H9 (cell line): ENCODE data around the gene BCAR1. TPM values are rescaled to one million over a fixed set of nuclear protein-coding genes. Genes with fewer than 3 reads are reported as not detected.

Experiments
- DNase-seq: peaks from one replicate; pipeline ENCODE4 v3.0.0-alpha.2; 2017
- H2AFZ ChIP-seq: one replicate; pipeline ENCODE4 v1.6.1; 2013; ENCODE audit warnings: mild to moderate bottlenecking, low read length, control low read depth, moderate library complexity
- H2AK5ac ChIP-seq: 2 replicates; pipeline ENCODE4 v1.6.1; 2013; ENCODE audit warnings: low read length, control low read depth, mixed read lengths; ENCODE audit not compliant: insufficient read length
- H2BK120ac ChIP-seq: one replicate; pipeline ENCODE4 v1.6.1; 2013; ENCODE audit warnings: low read depth, mild to moderate bottlenecking, low read length, control low read depth, inconsistent platforms; ENCODE audit not compliant: poor library complexity, severe bottlenecking
- H2BK12ac ChIP-seq: 2 replicates; pipeline ENCODE4 v1.6.1; 2013; ENCODE audit warnings: low read length, control low read depth, mixed read lengths, low read depth; ENCODE audit not compliant: insufficient read length
- H2BK15ac ChIP-seq: 2 replicates; pipeline ENCODE4 v1.6.1; 2013; ENCODE audit warnings: low read depth, low read length, control low read depth
- H2BK20ac ChIP-seq: one replicate; pipeline ENCODE4 v1.6.1; 2013; ENCODE audit warnings: low read depth, mild to moderate bottlenecking, low read length, control low read depth, inconsistent platforms; ENCODE audit not compliant: poor library complexity, severe bottlenecking
- H2BK5ac ChIP-seq: 2 replicates; pipeline ENCODE4 v1.6.1; 2013; ENCODE audit warnings: low read length, control low read depth, mixed read lengths; ENCODE audit not compliant: insufficient read length
- H3K14ac ChIP-seq: 2 replicates; pipeline ENCODE4 v1.6.1; 2013; ENCODE audit warnings: low read length, control low read depth; ENCODE audit not compliant: insufficient read depth
- H3K18ac ChIP-seq: 2 replicates; pipeline ENCODE4 v1.6.1; 2013; ENCODE audit warnings: low read depth, mild to moderate bottlenecking, mixed read lengths, low read length, control low read depth; ENCODE audit not compliant: insufficient read length
- H3K23ac ChIP-seq: 2 replicates; pipeline ENCODE4 v1.6.1; 2013; ENCODE audit warnings: low read length, control low read depth, mixed read lengths, low read depth; ENCODE audit not compliant: insufficient read length
- H3K23me2 ChIP-seq: 2 replicates; pipeline ENCODE4 v1.6.1; 2013; ENCODE audit warnings: low read depth, mild to moderate bottlenecking, mixed read lengths, low read length, control low read depth; ENCODE audit not compliant: insufficient read length, poor library complexity, severe bottlenecking
- H3K27ac ChIP-seq: 2 replicates; pipeline ENCODE4 v1.5.1; 2013; ENCODE audit warnings: low read length, control low read depth, mixed read lengths, low read depth; ENCODE audit not compliant: insufficient read length
- H3K27me3 ChIP-seq: 2 replicates; pipeline ENCODE4 v1.6.1; 2013; ENCODE audit warnings: low read length, control low read depth, inconsistent platforms; ENCODE audit not compliant: insufficient read depth
- H3K4ac ChIP-seq: 2 replicates; pipeline ENCODE4 v1.6.1; 2013; ENCODE audit warnings: low read depth, mild to moderate bottlenecking, control low read depth, inconsistent platforms, low read length, moderate library complexity
- H3K4me1 ChIP-seq: 2 replicates; pipeline ENCODE4 v1.6.1; 2013; ENCODE audit warnings: low read length, control low read depth, inconsistent platforms; ENCODE audit not compliant: insufficient read depth
- H3K4me2 ChIP-seq: 2 replicates; pipeline ENCODE4 v1.6.1; 2013; ENCODE audit warnings: low read length, control low read depth, mixed read lengths; ENCODE audit not compliant: insufficient read length, insufficient read depth
- H3K56ac ChIP-seq: 2 replicates; pipeline ENCODE4 v1.6.1; 2013; ENCODE audit warnings: low read depth, mild to moderate bottlenecking, mixed read lengths, low read length, control low read depth; ENCODE audit not compliant: insufficient read length
- H3K79me1 ChIP-seq: 2 replicates; pipeline ENCODE4 v1.6.1; 2013; ENCODE audit warnings: low read depth, mild to moderate bottlenecking, moderate library complexity, low read length, control low read depth, inconsistent platforms; ENCODE audit not compliant: insufficient read depth, poor library complexity, severe bottlenecking
- H3K79me2 ChIP-seq: 2 replicates; pipeline ENCODE4 v1.6.1; 2013; ENCODE audit warnings: low read length, control low read depth, inconsistent platforms; ENCODE audit not compliant: insufficient read depth
- H3K9ac ChIP-seq: 2 replicates; pipeline ENCODE4 v1.6.1; 2013; ENCODE audit warnings: low read length, control low read depth, mixed read lengths; ENCODE audit not compliant: insufficient read length; ENCODE audit errors: extremely low read depth
- H3K9me3 ChIP-seq: one replicate; pipeline ENCODE4 v1.6.1; 2013; ENCODE audit warnings: low read depth, low read length, inconsistent platforms; ENCODE audit not compliant: control insufficient read depth
- H3T11ph ChIP-seq: one replicate; pipeline ENCODE4 v1.6.1; 2013; ENCODE audit warnings: mild to moderate bottlenecking, low read length, control low read depth, inconsistent platforms
- H4K20me1 ChIP-seq: one replicate; pipeline ENCODE4 v1.6.1; 2013; ENCODE audit not compliant: control insufficient read depth, insufficient read length, insufficient read depth
- H4K5ac ChIP-seq: 2 replicates; pipeline ENCODE4 v1.6.1; 2013; ENCODE audit warnings: low read depth, mild to moderate bottlenecking, mixed read lengths, low read length, control low read depth; ENCODE audit not compliant: insufficient read length
- H4K8ac ChIP-seq: replicated peaks from 2 replicates; pipeline ENCODE4 v1.6.1; 2013; ENCODE audit warnings: low read length, control low read depth, mixed read lengths, low read depth; ENCODE audit not compliant: insufficient read length
- H4K91ac ChIP-seq: 2 replicates; pipeline ENCODE4 v1.6.1; 2013; ENCODE audit warnings: low read depth, mild to moderate bottlenecking, moderate library complexity, mixed read lengths, low read length, control low read depth; ENCODE audit not compliant: insufficient read length
- H3K27ac Mint-ChIP-seq, 3 experiments: 2 replicates in 2 of 3; 3 replicates in 1 of 3; pipeline ENCODE4 v1.8.0; 2020 to 2021; ENCODE audit warnings: mixed read lengths in 3 of 3, mild to moderate bottlenecking in 1 of 3, moderate library complexity in 1 of 3
- H3K27me3 Mint-ChIP-seq: 2 replicates; pipeline ENCODE4 v1.8.0; 2021; ENCODE audit warnings: low read depth, mild to moderate bottlenecking, moderate library complexity, mixed read lengths
- H3K36me3 Mint-ChIP-seq, 3 experiments: 2 replicates in 2 of 3; 3 replicates in 1 of 3; pipeline ENCODE4 v1.8.0; 2020 to 2021; ENCODE audit warnings: low read depth in 3 of 3, mixed read lengths in 3 of 3; ENCODE audit not compliant: insufficient read depth in 1 of 3
- H3K4me1 Mint-ChIP-seq, 2 experiments: 2 replicates each; pipeline ENCODE4 v1.8.0; 2020; ENCODE audit warnings: mixed read lengths in 2 of 2
- H3K4me3 Mint-ChIP-seq, 2 experiments: 2 replicates in 1 of 2; 3 replicates in 1 of 2; pipeline ENCODE4 v1.8.0; 2020 to 2021; ENCODE audit warnings: mild to moderate bottlenecking in 2 of 2, mixed read lengths in 2 of 2, moderate library complexity in 1 of 2
- H3K9me3 Mint-ChIP-seq, 2 experiments: 2 replicates in 1 of 2; 3 replicates in 1 of 2; pipeline ENCODE4 v1.8.0; 2020; ENCODE audit warnings: mild to moderate bottlenecking in 2 of 2, mixed read lengths in 2 of 2, moderate library complexity in 1 of 2
- CTCF ChIP-seq: fragments of 200-600 bp; sonication (generic); conservative IDR thresholded peaks from 3 replicates; pipeline ENCODE4 v1.8.0; 2021; ENCODE audit warnings: antibody characterized with exemption, mild to moderate bottlenecking
- WGBS: extraction: QIAGEN DNeasy Blood & Tissue Kit; methylation state at CpG from one replicate; pipeline ENCODE4 v1.1.7; 2013; ENCODE audit warnings: missing lambda C conversion rate, low lambda C conversion rate, mixed read lengths; ENCODE audit not compliant: insufficient read length; ENCODE audit errors: extremely low coverage; 5-methylcytosine and 5-hydroxymethylcytosine counted together
- total RNA-seq: library from RNA; stranded (reverse); gene quantifications from 2 replicates; pipeline ENCODE4 v1.2.1, GENCODE V29; 2021

Gene BCAR1
- total RNA-seq, 1 experiment from 2014 or later: 97.1 TPM

GRCh38 chr16:75217389-75217851, 34.0 kb downstream of the BCAR1 start:
- no CpG with 5 or more reads among the region's 11 CpGs for WGBS
- no peak overlapping the region for H2BK5ac ChIP-seq
- H3K4ac ChIP-seq: no peak overlapping the region
- H3K9ac ChIP-seq: no peak overlapping the region
- no peak overlapping the region for H2BK20ac ChIP-seq
- no peak overlapping the region for H3K4me3 Mint-ChIP-seq
- no peaks in the 10 kb centered on the region for H3K23me2 ChIP-seq
- TF ChIP-seq CTCF: no peak
- H3K36me3 Mint-ChIP-seq: no peaks in the 10 kb centered on the region
- H2BK12ac ChIP-seq: no peak overlapping the region
- H2AFZ ChIP-seq: no peak overlapping the region
- H3K79me2 ChIP-seq: no peaks in the 10 kb centered on the region
- H3K14ac ChIP-seq: no peak overlapping the region; the same call in 1 of the 2 replicates
- H2BK15ac ChIP-seq: no peak overlapping the region
- H4K91ac ChIP-seq: no peak overlapping the region
- H3K27me3 ChIP-seq: no peaks in the 10 kb centered on the region
- no peak overlapping the region for H4K5ac ChIP-seq
- DNase-seq: no peak
- no peak overlapping the region for H3K27ac Mint-ChIP-seq
- H3K27ac ChIP-seq: no peak overlapping the region
- H3K56ac ChIP-seq: no peak overlapping the region
- H3K9me3 ChIP-seq: no peaks in the 10 kb centered on the region
- H2BK120ac ChIP-seq: no peak overlapping the region
- no peak overlapping the region for H3K4me2 ChIP-seq
- no peak overlapping the region for H3K23ac ChIP-seq
- H3K4me1 ChIP-seq: no peaks in the 10 kb centered on the region
- peaks cover 3 to 14% of the 10 kb centered on the region in 2 experiments; a peak in 3 of 4 replicates for H3K4me1 Mint-ChIP-seq
- no peaks in the 10 kb centered on the region for H4K20me1 ChIP-seq
- H3K9me3 Mint-ChIP-seq: no peaks in the 10 kb centered on the region
- no peak overlapping the region for H3K18ac ChIP-seq
- no peak overlapping the region for H2AK5ac ChIP-seq
- no peak overlapping the region for H3T11ph ChIP-seq
- H4K8ac ChIP-seq: no peak overlapping the region
- H3K79me1 ChIP-seq: no peaks in the 10 kb centered on the region
- H3K27me3 Mint-ChIP-seq: no peaks in the 10 kb centered on the region
